Measurements from ENCODE around the gene SYNGR4.

DNA sequence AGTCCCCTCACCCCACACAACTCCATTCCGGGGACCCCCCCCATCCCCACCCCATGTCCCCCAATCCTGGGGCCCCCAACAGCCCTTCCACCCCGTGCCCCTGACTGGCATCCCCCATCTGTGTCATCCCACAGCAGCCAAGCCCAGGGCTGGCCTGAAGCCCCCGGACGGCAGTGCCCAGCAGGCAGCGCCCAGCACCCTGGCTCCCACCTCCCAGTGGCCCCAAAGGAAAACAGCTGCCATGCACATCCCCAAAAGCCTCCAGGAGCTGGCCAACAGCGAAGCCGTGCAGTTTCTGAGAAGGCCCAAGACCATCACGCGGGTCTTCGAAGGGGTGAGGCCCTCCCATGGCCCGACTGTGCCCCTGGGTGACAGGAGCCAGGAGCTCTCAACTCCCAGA lies 1.4 kb downstream of the SYNGR4 start:
- TF ChIP-seq, protein P1, sequence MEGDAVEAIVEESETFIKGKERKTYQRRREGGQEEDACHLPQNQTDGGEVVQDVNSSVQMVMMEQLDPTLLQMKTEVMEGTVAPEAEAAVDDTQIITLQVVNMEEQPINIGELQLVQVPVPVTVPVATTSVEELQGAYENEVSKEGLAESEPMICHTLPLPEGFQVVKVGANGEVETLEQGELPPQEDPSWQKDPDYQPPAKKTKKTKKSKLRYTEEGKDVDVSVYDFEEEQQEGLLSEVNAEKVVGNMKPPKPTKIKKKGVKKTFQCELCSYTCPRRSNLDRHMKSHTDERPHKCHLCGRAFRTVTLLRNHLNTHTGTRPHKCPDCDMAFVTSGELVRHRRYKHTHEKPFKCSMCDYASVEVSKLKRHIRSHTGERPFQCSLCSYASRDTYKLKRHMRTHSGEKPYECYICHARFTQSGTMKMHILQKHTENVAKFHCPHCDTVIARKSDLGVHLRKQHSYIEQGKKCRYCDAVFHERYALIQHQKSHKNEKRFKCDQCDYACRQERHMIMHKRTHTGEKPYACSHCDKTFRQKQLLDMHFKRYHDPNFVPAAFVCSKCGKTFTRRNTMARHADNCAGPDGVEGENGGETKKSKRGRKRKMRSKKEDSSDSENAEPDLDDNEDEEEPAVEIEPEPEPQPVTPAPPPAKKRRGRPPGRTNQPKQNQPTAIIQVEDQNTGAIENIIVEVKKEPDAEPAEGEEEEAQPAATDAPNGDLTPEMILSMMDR (conservative IDR thresholded peaks at IDR 0.05; ENCODE audit: low read depth, low read length), result no peak
- TF ChIP-seq EZH2 (IDR thresholded peaks at IDR 0.05; ENCODE audit: borderline replicate concordance, low read depth, low read length, poor library complexity, severe bottlenecking), result no peak
